CD4-positive, alpha-beta T cell (primary cell): Measurements from ENCODE around the gene PPP1R9A. TPM values are rescaled to one million over a fixed set of nuclear protein-coding genes. Genes with fewer than 3 reads are reported as not detected.

Source experiments
- ATAC-seq: fragments of 200-7000 bp; cut with Tn5 transposase; one replicate; pipeline ENCODE4 v1.10.0; 2022; ENCODE audit warnings: mild to moderate bottlenecking; ENCODE audit not compliant: poor library complexity
- CTCF ChIA-PET: fragments of 350-600 bp; sonication (Branson Sonifier 250); formaldehyde crosslinking; loops from one replicate; lab custom pipeline; 2021; ENCODE audit warnings: antibody characterized with exemption, inconsistent platforms; lab: Charles Lee
- POLR2A ChIA-PET: fragments of 350-600 bp; sonication (Branson Sonifier 250); formaldehyde crosslinking; loops from one replicate; lab custom pipeline; 2021; ENCODE audit warnings: antibody characterized with exemption, inconsistent platforms; lab: Charles Lee
- DNase-seq, 14 experiments: peaks; one replicate each; pipeline ENCODE4 v3.0.0-alpha.2; 2013 to 2020; ENCODE audit warnings: mixed read lengths in 2 of 14
- H3K27ac ChIP-seq, 2 donors: one replicate each; pipeline versions ENCODE4 v1.5.1 to v1.7.0; 2013; ENCODE audit warnings: low read length in 2 of 2, low read depth in 1 of 2, mild to moderate bottlenecking in 1 of 2
- H3K27me3 ChIP-seq, 2 experiments: 1 replicate in 1 of 2; 2 replicates in 1 of 2; pipeline versions ENCODE4 v1.6.1 to v1.7.0; 2013; ENCODE audit warnings: low read length in 2 of 2, control low read depth in 1 of 2, mild to moderate bottlenecking in 1 of 2, moderate library complexity in 1 of 2; ENCODE audit not compliant: insufficient read depth in 2 of 2, control insufficient read depth in 1 of 2
- H3K36me3 ChIP-seq: one replicate; pipeline ENCODE4 v1.6.1; 2013; ENCODE audit warnings: low read length, control low read depth; ENCODE audit not compliant: insufficient read depth
- H3K4me1 ChIP-seq: one replicate; pipeline ENCODE4 v1.6.1; 2013; ENCODE audit warnings: low read length, control low read depth; ENCODE audit not compliant: insufficient read depth
- H3K4me3 ChIP-seq: one replicate; pipeline ENCODE4 v1.5.1; 2013; ENCODE audit warnings: mild to moderate bottlenecking, low read length, moderate library complexity
- H3K9me3 ChIP-seq, 2 experiments: 1 replicate in 1 of 2; 2 replicates in 1 of 2; pipeline versions ENCODE4 v1.6.1 to v1.7.0; 2013; ENCODE audit warnings: low read length in 2 of 2, mild to moderate bottlenecking in 2 of 2, control low read depth in 1 of 2, moderate library complexity in 1 of 2; ENCODE audit not compliant: control insufficient read depth in 1 of 2, insufficient read depth in 1 of 2
- H3K27ac Mint-ChIP-seq: one replicate; pipeline ENCODE4 v1.8.0; 2020; ENCODE audit warnings: mixed read lengths
- H3K27me3 Mint-ChIP-seq: one replicate; pipeline ENCODE4 v1.8.0; 2021; ENCODE audit warnings: mixed read lengths
- H3K36me3 Mint-ChIP-seq: one replicate; pipeline ENCODE4 v1.8.0; 2021; ENCODE audit warnings: low read depth, mixed read lengths
- H3K4me1 Mint-ChIP-seq: one replicate; pipeline ENCODE4 v1.8.0; 2021; ENCODE audit warnings: low read depth, mixed read lengths
- H3K4me3 Mint-ChIP-seq: one replicate; pipeline ENCODE4 v1.8.0; 2020; ENCODE audit warnings: mild to moderate bottlenecking, mixed read lengths
- H3K9me3 Mint-ChIP-seq: one replicate; pipeline ENCODE4 v1.8.0; 2020; ENCODE audit warnings: mixed read lengths
- intact Hi-C, 2 experiments: fragments of 100-400 bp; cut with DNase I in 1 of 2; cut with micrococcal nuclease in 1 of 2; formaldehyde crosslinking; loops; one replicate each; pipeline versions ENCODE4 v1.15.1 to v1.9.0; 2023 to 2025; cut with DNase I, micrococcal nuclease
- total RNA-seq, 174 experiments: library from RNA in 2 of 174; stranded (reverse) in 2 of 174; gene quantifications; one replicate each; pipeline ENCODE4 v1.2.3 and lab custom pipeline; 2021 to 2026
- TF ChIP-seq, protein P1 (sequence below): fragments of 200-600 bp; IDR thresholded peaks from one replicate; pipeline ENCODE4 v1.8.0; 2022; ENCODE audit warnings: antibody characterized with exemption, mild to moderate bottlenecking

PPP1R9A gene
- total RNA-seq, 2 experiments from 2014 or later = not detected

DNA sequence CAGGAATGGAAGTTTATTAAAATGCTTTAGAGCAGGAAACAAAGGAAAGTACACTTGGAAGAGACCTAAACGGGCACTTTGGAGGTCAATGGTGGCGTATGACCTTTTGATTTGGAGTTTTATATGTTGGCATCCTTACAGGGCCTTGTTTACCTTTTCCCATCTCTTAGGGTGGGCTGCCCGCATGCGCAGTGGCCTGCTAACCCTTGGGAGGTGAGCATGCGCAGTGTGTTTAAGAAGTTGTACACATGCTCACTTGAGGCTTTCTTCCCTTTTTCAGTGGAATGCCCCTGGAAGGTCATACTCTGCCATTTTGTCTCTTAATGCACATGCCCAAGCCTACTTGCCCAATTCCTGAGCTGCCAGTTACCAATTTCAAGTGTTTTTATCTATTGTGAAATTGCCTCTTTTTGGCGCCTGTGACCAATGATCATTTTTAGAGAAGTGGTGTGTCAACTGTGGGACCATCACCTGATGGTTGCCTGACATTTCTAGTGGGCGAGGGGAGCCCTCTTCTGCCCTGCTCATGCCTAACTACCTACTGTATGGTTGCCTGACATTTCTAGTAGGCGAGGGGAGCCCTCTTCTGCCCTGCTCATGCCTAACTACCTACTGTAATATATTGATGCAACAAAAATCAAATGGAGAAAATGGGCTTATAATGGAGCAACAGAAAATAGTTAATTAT, 138.0 kb downstream of the PPP1R9A start:
- intact Hi-C loops = no loop called here
- DNase-seq = no peak
- Histone ChIP-seq H3K4me1 (no peaks in the 10 kb centered on the region), H3K27ac (no peak overlapping the region), H3K27me3 (no peaks in the 10 kb centered on the region), H3K9me3 (no peaks in the 10 kb centered on the region), H3K36me3 (no peaks in the 10 kb centered on the region), H3K4me3 (no peak overlapping the region)
- ATAC-seq = no peak
- no peaks in the 10 kb centered on the region for H3K36me3 Mint-ChIP-seq
- TF ChIP-seq, protein P1, sequence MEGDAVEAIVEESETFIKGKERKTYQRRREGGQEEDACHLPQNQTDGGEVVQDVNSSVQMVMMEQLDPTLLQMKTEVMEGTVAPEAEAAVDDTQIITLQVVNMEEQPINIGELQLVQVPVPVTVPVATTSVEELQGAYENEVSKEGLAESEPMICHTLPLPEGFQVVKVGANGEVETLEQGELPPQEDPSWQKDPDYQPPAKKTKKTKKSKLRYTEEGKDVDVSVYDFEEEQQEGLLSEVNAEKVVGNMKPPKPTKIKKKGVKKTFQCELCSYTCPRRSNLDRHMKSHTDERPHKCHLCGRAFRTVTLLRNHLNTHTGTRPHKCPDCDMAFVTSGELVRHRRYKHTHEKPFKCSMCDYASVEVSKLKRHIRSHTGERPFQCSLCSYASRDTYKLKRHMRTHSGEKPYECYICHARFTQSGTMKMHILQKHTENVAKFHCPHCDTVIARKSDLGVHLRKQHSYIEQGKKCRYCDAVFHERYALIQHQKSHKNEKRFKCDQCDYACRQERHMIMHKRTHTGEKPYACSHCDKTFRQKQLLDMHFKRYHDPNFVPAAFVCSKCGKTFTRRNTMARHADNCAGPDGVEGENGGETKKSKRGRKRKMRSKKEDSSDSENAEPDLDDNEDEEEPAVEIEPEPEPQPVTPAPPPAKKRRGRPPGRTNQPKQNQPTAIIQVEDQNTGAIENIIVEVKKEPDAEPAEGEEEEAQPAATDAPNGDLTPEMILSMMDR = no peak
- H3K27me3 Mint-ChIP-seq = no peaks in the 10 kb centered on the region
- POLR2A ChIA-PET = no interaction called here
- H3K9me3 Mint-ChIP-seq = no peaks in the 10 kb centered on the region
- H3K27ac Mint-ChIP-seq = no peak overlapping the region
- no peak overlapping the region for H3K4me3 Mint-ChIP-seq
- H3K4me1 Mint-ChIP-seq = no peaks in the 10 kb centered on the region
- CTCF ChIA-PET = no interaction called here

DNA sequence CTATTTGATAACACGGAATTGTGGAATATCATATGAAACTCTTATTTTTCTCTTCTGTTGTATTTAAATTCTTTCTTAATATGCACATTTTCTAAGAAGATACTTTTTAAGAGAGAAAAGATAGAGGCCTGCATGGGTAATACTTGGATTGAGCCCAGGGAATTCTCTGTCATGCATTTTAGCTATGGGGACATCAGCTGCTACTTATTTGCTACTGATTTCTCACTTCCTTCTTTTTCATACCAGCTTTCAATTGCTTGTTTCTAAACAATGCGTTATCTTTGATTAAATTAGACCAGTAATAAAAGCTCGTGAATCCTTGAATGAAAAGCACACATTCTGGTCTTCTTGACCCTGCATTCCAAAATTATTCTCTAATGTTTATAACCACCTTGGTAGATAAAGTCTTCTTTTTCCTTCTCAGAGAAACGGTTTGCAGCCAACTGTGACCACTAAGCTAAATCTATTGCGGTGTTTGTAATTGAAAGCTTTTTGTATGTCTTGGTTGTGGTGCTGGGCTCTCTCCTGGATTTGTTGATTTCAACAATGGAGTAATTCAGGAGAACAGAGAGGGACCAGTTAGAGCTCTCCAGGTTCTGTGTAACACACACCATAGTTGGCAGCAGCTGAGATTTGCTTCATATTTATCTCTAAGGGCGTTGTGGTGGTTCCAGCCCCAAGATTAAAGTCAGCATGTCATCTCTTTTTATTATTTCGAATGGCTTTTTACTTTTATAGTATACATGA, 139.3 kb downstream of the PPP1R9A start:
- H3K27me3 ChIP-seq = no peaks in the 10 kb centered on the region
- no peak overlapping the region for H3K27ac ChIP-seq
- Mint-ChIP-seq H3K4me1 (no peaks in the 10 kb centered on the region), H3K27me3 (no peaks in the 10 kb centered on the region), H3K4me3 (no peak overlapping the region), H3K36me3 (no peaks in the 10 kb centered on the region), H3K27ac (no peak overlapping the region), H3K9me3 (no peaks in the 10 kb centered on the region)
- H3K36me3 ChIP-seq = no peaks in the 10 kb centered on the region
- DNase-seq (no peak), ATAC-seq (no peak)
- H3K4me1 ChIP-seq = no peaks in the 10 kb centered on the region
- intact Hi-C loops = no loop called here
- POLR2A ChIA-PET = no interaction called here
- no peaks in the 10 kb centered on the region for H3K9me3 ChIP-seq
- no peak overlapping the region for H3K4me3 ChIP-seq
- TF ChIP-seq, protein P1 = no peak
- CTCF ChIA-PET = interaction anchor here (0.6 kb wide), 1 partner anchor 45 kb away, joined by 4 read pairs; no protein-coding TSS in a partner anchor

DNA sequence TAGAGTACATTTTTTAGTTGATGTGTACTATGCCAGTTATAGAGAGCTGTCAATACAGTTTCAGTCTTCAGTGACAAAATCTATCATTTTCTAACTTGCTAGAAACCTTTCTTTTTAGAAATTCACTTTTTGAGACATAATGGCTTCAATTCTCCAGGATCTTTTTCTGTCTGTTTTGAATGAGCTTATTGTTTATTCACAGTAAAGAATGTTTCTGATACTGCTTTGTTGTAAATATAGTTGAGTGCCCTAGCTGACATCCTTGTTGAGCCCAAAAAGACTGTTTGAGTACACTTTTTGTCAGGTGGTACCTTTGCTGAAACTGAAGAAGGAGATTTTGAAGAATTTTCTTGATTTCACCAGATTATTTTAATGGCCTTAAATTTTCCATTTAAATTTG, 139.9 kb downstream of the PPP1R9A start:
- H3K4me1 Mint-ChIP-seq = no peaks in the 10 kb centered on the region
- DNase-seq = no peak
- H3K9me3 Mint-ChIP-seq = no peaks in the 10 kb centered on the region
- H3K4me3 Mint-ChIP-seq = no peak overlapping the region
- Histone ChIP-seq H3K9me3 (no peaks in the 10 kb centered on the region), H3K27me3 (no peaks in the 10 kb centered on the region), H3K36me3 (no peaks in the 10 kb centered on the region), H3K27ac (no peak overlapping the region), H3K4me1 (no peaks in the 10 kb centered on the region), H3K4me3 (no peak overlapping the region)
- H3K27ac Mint-ChIP-seq = no peak overlapping the region
- POLR2A ChIA-PET = no interaction called here
- H3K36me3 Mint-ChIP-seq = no peaks in the 10 kb centered on the region
- no peaks in the 10 kb centered on the region for H3K27me3 Mint-ChIP-seq
- intact Hi-C loops = no loop called here
- CTCF ChIA-PET = no interaction called here
- TF ChIP-seq, protein P1 = no peak
- ATAC-seq = no peak
